Measurements from ENCODE around the gene PLCB4. TPM values are rescaled to one million over a fixed set of nuclear protein-coding genes. Genes with fewer than 3 reads are reported as not detected.
"Not testable (repeated sequence)": the region's sequence is repeated elsewhere in the genome, so short reads cannot be mapped to it uniquely, and the experiment has no call there.

PLCB4 gene
- total RNA-seq, 2 donors from 2014 or later, result 40.4 to 53.3 TPM

GRCh38 chr20:9131841-9132240 is 63.0 kb downstream of the PLCB4 start:
- no peak for DNase-seq (ENCODE audit: low spot score)
- intact Hi-C loops (cut with DNase I), result no loop called here

- DNase-seq (ENCODE audit: low spot score), result no peak
- intact Hi-C loops (cut with DNase I), result no loop called here
Measured at GRCh38 chr20:9134346-9134745, 65.5 kb downstream of the PLCB4 start.

GRCh38 chr20:9136114-9136513 is 67.2 kb downstream of the PLCB4 start:
- intact Hi-C loops (cut with DNase I), result no loop called here
- DNase-seq (ENCODE audit: low spot score), result no peak

DNA sequence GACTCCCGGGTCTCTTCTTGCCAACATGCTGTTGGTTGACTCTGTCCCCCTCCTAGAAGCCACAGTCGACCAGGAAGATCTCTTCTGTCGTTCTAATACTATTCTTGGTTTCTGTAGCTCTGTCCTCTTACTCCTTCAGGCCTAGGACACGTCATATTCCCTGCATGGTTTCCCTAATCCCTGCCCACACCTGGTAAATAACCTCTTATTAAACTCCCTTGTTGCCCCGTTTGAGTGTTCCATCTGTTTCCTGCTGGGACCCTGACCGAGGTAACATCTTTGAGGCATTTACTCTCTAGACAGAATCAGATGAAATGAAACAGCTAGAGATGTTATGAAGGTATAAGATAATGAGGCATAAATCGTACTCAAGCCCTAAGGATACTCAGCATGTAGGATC is 68.1 kb downstream of the PLCB4 start:
- intact Hi-C loops (cut with DNase I), result no loop called here
- no peak for DNase-seq (ENCODE audit: low spot score)

GRCh38 chr20:9139106-9139833 is 70.4 kb downstream of the PLCB4 start:
- no peak for DNase-seq (ENCODE audit: low spot score)
- intact Hi-C loops (cut with DNase I), result no loop called here

DNA sequence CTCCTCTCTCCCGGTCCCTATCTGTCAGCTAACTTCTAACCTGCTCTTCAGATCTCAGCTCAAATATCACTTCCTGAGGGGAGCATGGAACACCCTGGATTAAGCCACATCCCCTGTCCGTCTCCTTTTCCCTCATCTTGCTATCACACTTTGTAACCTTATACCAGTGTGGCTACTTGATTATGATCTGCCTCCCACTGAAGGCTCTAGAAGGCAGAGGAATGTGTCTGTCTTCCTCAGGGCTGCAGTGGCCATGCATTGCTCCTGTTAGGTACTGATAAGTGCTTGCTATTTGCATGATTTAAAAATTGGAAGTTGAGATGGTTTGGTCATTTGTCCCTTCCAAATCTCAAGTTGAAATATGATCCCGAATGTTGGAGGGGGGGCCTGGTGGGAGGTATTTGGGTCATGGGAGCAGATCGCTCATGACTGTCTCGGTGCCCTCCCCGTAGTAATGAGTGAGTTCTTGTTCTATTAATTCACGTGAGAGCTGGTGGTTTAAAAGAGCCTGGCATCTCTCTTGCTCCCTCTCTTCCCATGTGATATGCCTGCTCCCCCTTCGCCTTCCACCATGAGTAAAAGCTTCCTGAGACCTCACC is 71.4 kb downstream of the PLCB4 start:
- intact Hi-C loops (cut with DNase I), result no loop called here
- DNase-seq (ENCODE audit: low spot score), result no peak

- intact Hi-C loops (cut with DNase I), result no loop called here
Measured at GRCh38 chr20:9141070-9141469, 72.2 kb downstream of the PLCB4 start.

GRCh38 chr20:9141921-9142320 is 73.0 kb downstream of the PLCB4 start:
- intact Hi-C loops (cut with DNase I), result no loop called here
- DNase-seq (ENCODE audit: low spot score), result no peak

More at GRCh38 chr20:9141070-9141469, 72.2 kb downstream of the PLCB4 start:
- no peak for DNase-seq (ENCODE audit: low spot score)

- DNase-seq (ENCODE audit: low spot score), result no peak
- intact Hi-C loops (cut with DNase I), result no loop called here
Measured at GRCh38 chr20:9142809-9143208, 73.9 kb downstream of the PLCB4 start.

DNA sequence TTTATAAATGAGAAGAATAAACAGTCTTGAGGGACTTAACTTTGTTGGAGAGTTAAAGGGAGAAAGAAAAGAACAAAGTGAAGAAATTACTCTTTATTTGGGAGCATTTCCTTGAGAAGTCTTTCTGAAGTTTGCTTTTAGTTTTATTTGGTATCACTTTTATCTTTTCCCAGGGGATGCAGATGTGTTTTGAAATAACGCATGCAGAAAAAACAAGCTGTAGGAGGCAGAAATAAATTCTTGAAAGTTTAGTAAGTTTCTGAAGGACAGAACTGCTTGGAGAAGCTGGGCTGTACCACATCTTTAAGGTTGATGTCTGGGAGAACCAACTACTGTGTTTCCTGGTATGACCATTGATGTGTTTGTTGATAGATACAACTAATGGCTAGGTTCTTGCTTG is 75.0 kb downstream of the PLCB4 start:
- no peak for DNase-seq (ENCODE audit: low spot score)
- intact Hi-C loops (cut with DNase I), result no loop called here

DNA sequence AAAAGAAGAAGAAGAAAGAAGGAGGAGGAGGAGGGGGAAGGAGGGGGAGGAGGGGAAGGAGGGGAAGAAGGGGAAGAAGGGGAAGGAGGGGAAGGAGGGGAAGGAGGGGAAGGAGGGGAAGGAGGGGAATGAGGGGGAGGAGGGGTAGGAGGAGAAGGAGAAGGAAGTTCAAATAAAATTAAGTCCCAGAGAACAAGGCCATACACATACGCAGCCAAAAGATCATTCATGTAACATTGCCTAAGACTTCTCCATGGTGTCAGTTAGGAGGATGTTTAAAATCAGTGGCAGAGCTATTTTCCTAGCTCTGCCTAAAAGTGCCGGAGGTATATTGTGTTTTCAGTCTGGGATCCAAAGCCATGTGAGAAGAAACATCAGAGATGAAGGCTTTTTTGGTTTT is 75.8 kb downstream of the PLCB4 start:
- intact Hi-C loops (cut with DNase I), result no loop called here
- DNase-seq (ENCODE audit: low spot score), result no peak

DNA sequence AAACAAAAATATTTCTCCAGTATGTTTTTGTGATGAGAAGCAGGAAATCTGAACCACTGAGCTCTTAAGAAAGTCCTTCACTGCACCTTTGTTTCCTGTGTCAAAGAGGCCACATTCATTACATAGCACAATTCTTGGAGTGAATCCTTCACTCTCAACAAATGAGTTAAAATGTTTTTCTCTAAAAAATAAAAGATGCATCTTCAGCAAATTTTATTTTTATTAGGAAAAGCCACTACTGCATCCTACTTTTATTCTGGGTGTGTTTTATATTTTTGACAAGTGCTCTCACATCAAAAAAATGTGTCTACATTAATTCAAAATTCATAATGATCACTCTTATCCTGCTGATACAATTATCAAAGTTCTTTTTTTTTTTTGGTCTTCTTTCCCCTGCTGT is 76.3 kb downstream of the PLCB4 start:
- intact Hi-C loops (cut with DNase I), result no loop called here
- DNase-seq (ENCODE audit: low spot score), result no peak

DNA sequence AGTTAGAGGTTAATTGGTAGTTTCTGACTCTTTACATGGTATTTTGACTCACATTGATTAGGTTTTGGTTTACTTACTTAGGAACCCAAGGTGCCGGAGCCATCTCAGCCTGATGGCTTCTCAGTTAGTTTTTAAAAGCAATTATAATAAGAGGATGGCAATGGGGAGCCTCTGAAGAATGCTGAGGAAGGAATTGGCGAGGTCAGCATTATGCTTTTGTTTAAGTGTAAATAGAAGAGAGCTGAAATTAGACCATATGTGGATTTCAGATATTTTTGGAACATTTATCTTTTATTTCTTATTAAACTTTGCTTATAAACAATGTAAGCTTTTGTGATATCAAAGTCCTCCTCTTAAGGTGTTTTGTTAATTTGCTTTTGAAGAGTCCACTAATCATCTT is 77.8 kb downstream of the PLCB4 start:
- no peak for DNase-seq (ENCODE audit: low spot score)
- intact Hi-C loops (cut with DNase I), result no loop called here

DNA sequence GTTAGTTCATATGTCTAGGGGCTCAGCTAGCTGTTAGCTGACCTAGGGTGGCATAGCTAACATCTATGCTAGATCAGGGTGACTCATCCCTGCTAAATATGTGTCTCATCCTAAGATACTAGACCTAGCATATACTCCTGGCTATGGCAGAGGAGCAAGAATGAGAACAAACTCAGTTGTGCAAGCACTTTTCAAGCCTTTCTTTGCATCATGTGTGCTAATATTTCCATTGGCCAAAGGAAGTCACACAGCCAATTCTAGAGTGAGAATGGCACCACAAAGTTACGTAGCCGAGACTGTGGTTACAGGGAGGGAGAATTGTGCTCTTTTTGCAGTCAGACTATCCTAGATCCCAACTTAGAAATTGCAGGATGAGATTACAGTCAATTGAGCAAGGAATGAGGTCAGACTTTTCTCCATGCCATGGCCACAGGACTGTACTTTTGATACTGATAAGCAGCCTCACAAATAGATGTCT is 78.7 kb downstream of the PLCB4 start:
- intact Hi-C loops (cut with DNase I), result no loop called here
- no peak for DNase-seq (ENCODE audit: low spot score)

- DNase-seq (ENCODE audit: low spot score), result no peak
- intact Hi-C loops (cut with DNase I), result no loop called here
Measured at GRCh38 chr20:9148291-9148690, 79.4 kb downstream of the PLCB4 start.

GRCh38 chr20:9149087-9149486 is 80.2 kb downstream of the PLCB4 start:
- intact Hi-C loops (cut with DNase I), result no loop called here
- DNase-seq (ENCODE audit: low spot score), result no peak

GRCh38 chr20:9149796-9150195 is 80.9 kb downstream of the PLCB4 start:
- no peak for DNase-seq (ENCODE audit: low spot score)
- intact Hi-C loops (cut with DNase I), result no loop called here

GRCh38 chr20:9150679-9151078 is 81.8 kb downstream of the PLCB4 start:
- DNase-seq (ENCODE audit: low spot score), result no peak
- intact Hi-C loops (cut with DNase I), result no loop called here

GRCh38 chr20:9152139-9152538 is 83.3 kb downstream of the PLCB4 start:
- DNase-seq (ENCODE audit: low spot score); intact Hi-C loops (cut with DNase I): not testable (repeated sequence)

DNA sequence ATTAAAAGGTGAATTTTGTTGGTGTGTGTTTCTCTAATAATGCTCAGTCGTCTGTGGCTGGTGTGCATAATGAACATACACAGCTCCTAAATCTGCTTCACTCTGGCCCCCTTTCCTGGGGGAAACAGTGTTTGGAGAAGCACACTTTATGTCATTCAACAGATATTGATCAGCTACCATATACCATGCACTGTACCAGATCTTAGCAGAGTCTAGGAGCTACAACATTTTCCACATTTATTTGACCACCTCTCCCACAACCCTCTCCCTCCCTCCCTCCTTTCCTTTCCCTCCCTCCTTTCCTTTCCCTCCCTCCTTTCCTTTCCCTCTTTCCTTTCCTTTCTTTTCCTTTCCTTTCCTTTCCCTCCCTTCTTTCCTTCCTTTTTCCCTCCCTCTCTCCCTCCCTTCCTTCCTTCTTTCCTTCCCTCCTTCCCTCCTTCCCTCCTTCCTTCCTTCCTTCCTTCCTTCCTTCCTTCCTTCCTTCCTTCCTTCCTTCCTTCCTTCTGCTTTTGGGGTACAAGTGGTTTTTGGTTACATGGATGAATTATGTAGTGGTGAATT is 85.7 kb downstream of the PLCB4 start:
- no peak for DNase-seq (ENCODE audit: low spot score)

More for the DNA sequence above, 85.7 kb downstream of the PLCB4 start:
- intact Hi-C loops (cut with DNase I), result no loop called here
